H9 (cell line): ENCODE data around the gene DPYD. TPM values are rescaled to one million over a fixed set of nuclear protein-coding genes. Genes with fewer than 3 reads are reported as not detected.

Experiments
- DNase-seq: peaks from one replicate; pipeline ENCODE4 v3.0.0-alpha.2; 2017
- H2AFZ ChIP-seq: one replicate; pipeline ENCODE4 v1.6.1; 2013; ENCODE audit warnings: mild to moderate bottlenecking, low read length, control low read depth, moderate library complexity
- H2AK5ac ChIP-seq: 2 replicates; pipeline ENCODE4 v1.6.1; 2013; ENCODE audit warnings: low read length, control low read depth, mixed read lengths; ENCODE audit not compliant: insufficient read length
- H2BK120ac ChIP-seq: one replicate; pipeline ENCODE4 v1.6.1; 2013; ENCODE audit warnings: low read depth, mild to moderate bottlenecking, low read length, control low read depth, inconsistent platforms; ENCODE audit not compliant: poor library complexity, severe bottlenecking
- H2BK12ac ChIP-seq: 2 replicates; pipeline ENCODE4 v1.6.1; 2013; ENCODE audit warnings: low read length, control low read depth, mixed read lengths, low read depth; ENCODE audit not compliant: insufficient read length
- H2BK15ac ChIP-seq: 2 replicates; pipeline ENCODE4 v1.6.1; 2013; ENCODE audit warnings: low read depth, low read length, control low read depth
- H2BK20ac ChIP-seq: one replicate; pipeline ENCODE4 v1.6.1; 2013; ENCODE audit warnings: low read depth, mild to moderate bottlenecking, low read length, control low read depth, inconsistent platforms; ENCODE audit not compliant: poor library complexity, severe bottlenecking
- H2BK5ac ChIP-seq: 2 replicates; pipeline ENCODE4 v1.6.1; 2013; ENCODE audit warnings: low read length, control low read depth, mixed read lengths; ENCODE audit not compliant: insufficient read length
- H3K14ac ChIP-seq: 2 replicates; pipeline ENCODE4 v1.6.1; 2013; ENCODE audit warnings: low read length, control low read depth; ENCODE audit not compliant: insufficient read depth
- H3K18ac ChIP-seq: 2 replicates; pipeline ENCODE4 v1.6.1; 2013; ENCODE audit warnings: low read depth, mild to moderate bottlenecking, mixed read lengths, low read length, control low read depth; ENCODE audit not compliant: insufficient read length
- H3K23ac ChIP-seq: 2 replicates; pipeline ENCODE4 v1.6.1; 2013; ENCODE audit warnings: low read length, control low read depth, mixed read lengths, low read depth; ENCODE audit not compliant: insufficient read length
- H3K23me2 ChIP-seq: 2 replicates; pipeline ENCODE4 v1.6.1; 2013; ENCODE audit warnings: low read depth, mild to moderate bottlenecking, mixed read lengths, low read length, control low read depth; ENCODE audit not compliant: insufficient read length, poor library complexity, severe bottlenecking
- H3K27ac ChIP-seq: 2 replicates; pipeline ENCODE4 v1.5.1; 2013; ENCODE audit warnings: low read length, control low read depth, mixed read lengths, low read depth; ENCODE audit not compliant: insufficient read length
- H3K27me3 ChIP-seq: 2 replicates; pipeline ENCODE4 v1.6.1; 2013; ENCODE audit warnings: low read length, control low read depth, inconsistent platforms; ENCODE audit not compliant: insufficient read depth
- H3K4ac ChIP-seq: 2 replicates; pipeline ENCODE4 v1.6.1; 2013; ENCODE audit warnings: low read depth, mild to moderate bottlenecking, control low read depth, inconsistent platforms, low read length, moderate library complexity
- H3K4me1 ChIP-seq: 2 replicates; pipeline ENCODE4 v1.6.1; 2013; ENCODE audit warnings: low read length, control low read depth, inconsistent platforms; ENCODE audit not compliant: insufficient read depth
- H3K4me2 ChIP-seq: 2 replicates; pipeline ENCODE4 v1.6.1; 2013; ENCODE audit warnings: low read length, control low read depth, mixed read lengths; ENCODE audit not compliant: insufficient read length, insufficient read depth
- H3K56ac ChIP-seq: 2 replicates; pipeline ENCODE4 v1.6.1; 2013; ENCODE audit warnings: low read depth, mild to moderate bottlenecking, mixed read lengths, low read length, control low read depth; ENCODE audit not compliant: insufficient read length
- H3K79me1 ChIP-seq: 2 replicates; pipeline ENCODE4 v1.6.1; 2013; ENCODE audit warnings: low read depth, mild to moderate bottlenecking, moderate library complexity, low read length, control low read depth, inconsistent platforms; ENCODE audit not compliant: insufficient read depth, poor library complexity, severe bottlenecking
- H3K79me2 ChIP-seq: 2 replicates; pipeline ENCODE4 v1.6.1; 2013; ENCODE audit warnings: low read length, control low read depth, inconsistent platforms; ENCODE audit not compliant: insufficient read depth
- H3K9ac ChIP-seq: 2 replicates; pipeline ENCODE4 v1.6.1; 2013; ENCODE audit warnings: low read length, control low read depth, mixed read lengths; ENCODE audit not compliant: insufficient read length; ENCODE audit errors: extremely low read depth
- H3K9me3 ChIP-seq: one replicate; pipeline ENCODE4 v1.6.1; 2013; ENCODE audit warnings: low read depth, low read length, inconsistent platforms; ENCODE audit not compliant: control insufficient read depth
- H3T11ph ChIP-seq: one replicate; pipeline ENCODE4 v1.6.1; 2013; ENCODE audit warnings: mild to moderate bottlenecking, low read length, control low read depth, inconsistent platforms
- H4K20me1 ChIP-seq: one replicate; pipeline ENCODE4 v1.6.1; 2013; ENCODE audit not compliant: control insufficient read depth, insufficient read length, insufficient read depth
- H4K5ac ChIP-seq: 2 replicates; pipeline ENCODE4 v1.6.1; 2013; ENCODE audit warnings: low read depth, mild to moderate bottlenecking, mixed read lengths, low read length, control low read depth; ENCODE audit not compliant: insufficient read length
- H4K8ac ChIP-seq: replicated peaks from 2 replicates; pipeline ENCODE4 v1.6.1; 2013; ENCODE audit warnings: low read length, control low read depth, mixed read lengths, low read depth; ENCODE audit not compliant: insufficient read length
- H4K91ac ChIP-seq: 2 replicates; pipeline ENCODE4 v1.6.1; 2013; ENCODE audit warnings: low read depth, mild to moderate bottlenecking, moderate library complexity, mixed read lengths, low read length, control low read depth; ENCODE audit not compliant: insufficient read length
- H3K27ac Mint-ChIP-seq, 3 experiments: 2 replicates in 2 of 3; 3 replicates in 1 of 3; pipeline ENCODE4 v1.8.0; 2020 to 2021; ENCODE audit warnings: mixed read lengths in 3 of 3, mild to moderate bottlenecking in 1 of 3, moderate library complexity in 1 of 3
- H3K27me3 Mint-ChIP-seq: 2 replicates; pipeline ENCODE4 v1.8.0; 2021; ENCODE audit warnings: low read depth, mild to moderate bottlenecking, moderate library complexity, mixed read lengths
- H3K36me3 Mint-ChIP-seq, 3 experiments: 2 replicates in 2 of 3; 3 replicates in 1 of 3; pipeline ENCODE4 v1.8.0; 2020 to 2021; ENCODE audit warnings: low read depth in 3 of 3, mixed read lengths in 3 of 3; ENCODE audit not compliant: insufficient read depth in 1 of 3
- H3K4me1 Mint-ChIP-seq, 2 experiments: 2 replicates each; pipeline ENCODE4 v1.8.0; 2020; ENCODE audit warnings: mixed read lengths in 2 of 2
- H3K4me3 Mint-ChIP-seq, 2 experiments: 2 replicates in 1 of 2; 3 replicates in 1 of 2; pipeline ENCODE4 v1.8.0; 2020 to 2021; ENCODE audit warnings: mild to moderate bottlenecking in 2 of 2, mixed read lengths in 2 of 2, moderate library complexity in 1 of 2
- H3K9me3 Mint-ChIP-seq, 2 experiments: 2 replicates in 1 of 2; 3 replicates in 1 of 2; pipeline ENCODE4 v1.8.0; 2020; ENCODE audit warnings: mild to moderate bottlenecking in 2 of 2, mixed read lengths in 2 of 2, moderate library complexity in 1 of 2
- CTCF ChIP-seq: fragments of 200-600 bp; sonication (generic); conservative IDR thresholded peaks from 3 replicates; pipeline ENCODE4 v1.8.0; 2021; ENCODE audit warnings: antibody characterized with exemption, mild to moderate bottlenecking
- total RNA-seq: library from RNA; stranded (reverse); gene quantifications from 2 replicates; pipeline ENCODE4 v1.2.1, GENCODE V29; 2021

Gene DPYD
- total RNA-seq, 1 experiment from 2014 or later: 0.37 TPM

- no peak overlapping the region for H2BK15ac ChIP-seq
- H2BK5ac ChIP-seq: no peak overlapping the region
- no peaks in the 10 kb centered on the region for H3K9me3 ChIP-seq
- no peak overlapping the region for H3K4me2 ChIP-seq
- DNase-seq: no peak
- no peaks in the 10 kb centered on the region for H3K79me1 ChIP-seq
- H3K18ac ChIP-seq: no peak overlapping the region
- Mint-ChIP-seq H3K4me1 (no peaks in the 10 kb centered on the region), H3K27me3 (no peaks in the 10 kb centered on the region), H3K4me3 (no peak overlapping the region), H3K36me3 (no peaks in the 10 kb centered on the region), H3K9me3 (no peaks in the 10 kb centered on the region), H3K27ac (no peak overlapping the region)
- H2AK5ac ChIP-seq: no peak overlapping the region
- H3K14ac ChIP-seq: no peak overlapping the region
- no peak for TF ChIP-seq CTCF
- no peaks in the 10 kb centered on the region for H3K4me1 ChIP-seq
- no peak overlapping the region for H2BK20ac ChIP-seq
- no peak overlapping the region for H2BK12ac ChIP-seq
- no peaks in the 10 kb centered on the region for H3K23me2 ChIP-seq
- no peak overlapping the region for H2AFZ ChIP-seq
- no peaks in the 10 kb centered on the region for H3K27me3 ChIP-seq
- H3T11ph ChIP-seq: no peak overlapping the region
- H3K79me2 ChIP-seq: no peaks in the 10 kb centered on the region
- H3K23ac ChIP-seq: no peak overlapping the region
- H3K4ac ChIP-seq: no peak overlapping the region
- no peak overlapping the region for H4K91ac ChIP-seq
- H3K56ac ChIP-seq: no peak overlapping the region
- H2BK120ac ChIP-seq: no peak overlapping the region
- H4K5ac ChIP-seq: no peak overlapping the region
- no peak overlapping the region for H3K9ac ChIP-seq
- H4K20me1 ChIP-seq: no peaks in the 10 kb centered on the region
- H3K27ac ChIP-seq: no peak overlapping the region
- H4K8ac ChIP-seq: no peak overlapping the region
These were observed 129.6 kb downstream of the DPYD start for GRCh38 chr1:97791251-97791650.
